ENCODE data around the gene IL11RA. TPM values are rescaled to one million over a fixed set of nuclear protein-coding genes. Genes with fewer than 3 reads are reported as not detected.
A peak's percentile ranks its signal among the peaks of the same experiment; 100 is the strongest.

Gene IL11RA
- total RNA-seq (2014; rRNA removed; shearing (Covaris generic)) (16.2 and 16.7 TPM in 2 replicates), total RNA-seq (2022) (20.1 and 29.2 TPM in 2 replicates), Bru-seq, nascent RNA (percentile 49 among the genes with signal in this experiment), BruChase-seq, experiment 1, labeled RNA remaining after a 6-hour chase (percentile 64 among the genes with signal in this experiment), BruChase-seq, experiment 2, labeled RNA remaining after a 2-hour chase (percentile 55 among the genes with signal in this experiment)
- long read RNA-seq, partial matches to known transcripts: 7 of 22 reads
- long read RNA-seq, other reads (novel, unspliced or antisense): 15 of 22 reads

GRCh38 chr9:34651876-34652601 is at the start of gene IL11RA:
TSS of gene IL11RA (plus strand) at chr9:34652185. CDS start at chr9:34655218, 3,033 bp downstream.
- Histone ChIP-seq H3K9me3 (ENCODE audit: low read length) (no peaks in the 10 kb centered on the region), H2AFZ (ENCODE audit: low read length) (no peak within 1 kb of the TSS), H3K4me3 (ENCODE audit: low read depth, low read length, poor library complexity, severe bottlenecking) (no peak within 1 kb of the TSS), H3K79me2 (ENCODE audit: insufficient read depth, low read depth, low read length) (peaks cover 11% of the 10 kb centered on the region; the same call in 1 of the 2 replicates), H3K4me1 (ENCODE audit: insufficient read depth, low read length, poor library complexity, severe bottlenecking) (peaks cover 14% of the 10 kb centered on the region), H3K4me2 (ENCODE audit: low read length) (peak within 1 kb of the TSS; percentile 35; the same call in 1 of the 2 replicates), H3K9me2 (ENCODE audit: insufficient read depth, low read length) (no peaks in the 10 kb centered on the region), H3K27ac (ENCODE audit: low read depth, low read length, poor library complexity, severe bottlenecking) (no peak within 1 kb of the TSS), H4K20me1 (ENCODE audit: insufficient read depth, low read length) (no peaks in the 10 kb centered on the region), H3K36me3 (ENCODE audit: insufficient read depth, low read length) (peaks cover 23% of the 10 kb centered on the region)
- no peak for TF ChIP-seq EZH2phosphoT487 (IDR thresholded peaks at IDR 0.05; ENCODE audit: borderline replicate concordance, low read depth, low read length)
- TF ChIP-seq CTCF (conservative IDR thresholded peaks at IDR 0.05; ENCODE audit: low read length): no peak
- peak; percentile 33 for DNase-seq (ENCODE audit: low spot score)
- BruUV-seq (replicated peaks): no TSS peak
- intact Hi-C loops (cut with micrococcal nuclease; ENCODE audit: unreplicated experiment): no loop called here
- ChIA-PET CTCF (ENCODE audit: unreplicated experiment) (no interaction called here), POLR2A (interaction anchor here (1.1 kb wide), 1 partner anchor 15 kb away, joined by 3 read pairs; the partner anchor contains the start of gene SIGMAR1)

GRCh38 chr9:34603610-34604231 is 48.3 kb upstream of the IL11RA start:
- H3K4me2 ChIP-seq (ENCODE audit: low read length): no peak overlapping the region
- no peak overlapping the region for H3K27ac ChIP-seq (ENCODE audit: low read depth, low read length, poor library complexity, severe bottlenecking)
- intact Hi-C loops (cut with micrococcal nuclease; ENCODE audit: unreplicated experiment): loop anchor here (1.0 to 5.0 kb wide), 3 partner anchors 56 to 201 kb away; no protein-coding TSS in a partner anchor
- no peaks in the 10 kb centered on the region for H3K9me3 ChIP-seq (ENCODE audit: low read length)
- POLR2A ChIA-PET: interaction anchor here (0.5 to 0.6 kb wide), 3 partner anchors 35 to 188 kb away, joined by 3 read pairs; no protein-coding TSS in a partner anchor
- H3K79me2 ChIP-seq (ENCODE audit: insufficient read depth, low read depth, low read length): no peaks in the 10 kb centered on the region
- H3K9me2 ChIP-seq (ENCODE audit: insufficient read depth, low read length): no peaks in the 10 kb centered on the region
- TF ChIP-seq EZH2phosphoT487 (IDR thresholded peaks at IDR 0.05; ENCODE audit: borderline replicate concordance, low read depth, low read length) (no peak), CTCF (conservative IDR thresholded peaks at IDR 0.05; ENCODE audit: low read length) (peak; percentile 96)
- no peaks in the 10 kb centered on the region for H3K36me3 ChIP-seq (ENCODE audit: insufficient read depth, low read length)
- H3K4me1 ChIP-seq (ENCODE audit: insufficient read depth, low read length, poor library complexity, severe bottlenecking): no peaks in the 10 kb centered on the region
- BruUV-seq (replicated peaks): no TSS peak
- no peaks in the 10 kb centered on the region for H4K20me1 ChIP-seq (ENCODE audit: insufficient read depth, low read length)
- CTCF ChIA-PET (ENCODE audit: unreplicated experiment): no interaction called here
- H2AFZ ChIP-seq (ENCODE audit: low read length): no peak overlapping the region
- peak; percentile 78 for DNase-seq (ENCODE audit: low spot score)
- H3K4me3 ChIP-seq (ENCODE audit: low read depth, low read length, poor library complexity, severe bottlenecking): no peak overlapping the region

Measured in OCI-LY7 (cell line).